ENCODE measurements around the gene TEAD4.

The TEAD4 gene

DNA sequence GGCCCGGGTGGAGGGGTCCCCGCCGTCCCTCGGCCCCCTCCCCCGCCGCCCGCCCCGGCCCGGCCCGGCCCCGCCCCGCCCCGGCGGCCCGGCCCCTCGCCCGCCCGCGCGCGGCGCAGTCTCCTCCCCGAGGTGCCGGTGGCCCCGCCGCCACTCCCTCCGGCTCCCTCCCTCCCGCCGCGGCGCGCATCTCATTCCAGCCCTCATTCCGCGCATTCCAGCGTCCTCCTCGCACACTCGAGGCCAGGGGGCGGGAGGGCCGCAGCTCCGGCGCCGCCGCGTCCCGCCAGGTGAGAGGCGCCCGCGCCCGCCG, at the start of gene TEAD4:
TEAD4 (plus strand) TSS at position 206 of the 313 bp plus-strand sequence.
- DNase-seq (ENCODE audit: extremely low read depth, insufficient read length) = no peak
- H3K27me3 ChIP-seq (replicated peaks; ENCODE audit: control insufficient read depth, insufficient read depth, low read length) = peaks cover 3% of the 10 kb centered on the region; the same call in 1 of the 2 replicates
- no peaks in the 10 kb centered on the region for H3K36me3 ChIP-seq (ENCODE audit: control insufficient read depth, insufficient read depth, low read length)
- peak within 1 kb of the TSS; percentile 61 for H3K4me3 ChIP-seq (replicated peaks; ENCODE audit: low read depth, low read length)
- TF ChIP-seq, protein P1, sequence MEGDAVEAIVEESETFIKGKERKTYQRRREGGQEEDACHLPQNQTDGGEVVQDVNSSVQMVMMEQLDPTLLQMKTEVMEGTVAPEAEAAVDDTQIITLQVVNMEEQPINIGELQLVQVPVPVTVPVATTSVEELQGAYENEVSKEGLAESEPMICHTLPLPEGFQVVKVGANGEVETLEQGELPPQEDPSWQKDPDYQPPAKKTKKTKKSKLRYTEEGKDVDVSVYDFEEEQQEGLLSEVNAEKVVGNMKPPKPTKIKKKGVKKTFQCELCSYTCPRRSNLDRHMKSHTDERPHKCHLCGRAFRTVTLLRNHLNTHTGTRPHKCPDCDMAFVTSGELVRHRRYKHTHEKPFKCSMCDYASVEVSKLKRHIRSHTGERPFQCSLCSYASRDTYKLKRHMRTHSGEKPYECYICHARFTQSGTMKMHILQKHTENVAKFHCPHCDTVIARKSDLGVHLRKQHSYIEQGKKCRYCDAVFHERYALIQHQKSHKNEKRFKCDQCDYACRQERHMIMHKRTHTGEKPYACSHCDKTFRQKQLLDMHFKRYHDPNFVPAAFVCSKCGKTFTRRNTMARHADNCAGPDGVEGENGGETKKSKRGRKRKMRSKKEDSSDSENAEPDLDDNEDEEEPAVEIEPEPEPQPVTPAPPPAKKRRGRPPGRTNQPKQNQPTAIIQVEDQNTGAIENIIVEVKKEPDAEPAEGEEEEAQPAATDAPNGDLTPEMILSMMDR (IDR thresholded peaks at IDR 0.05; ENCODE audit: insufficient read depth, low read length, poor library complexity, severe bottlenecking) = no peak

DNA sequence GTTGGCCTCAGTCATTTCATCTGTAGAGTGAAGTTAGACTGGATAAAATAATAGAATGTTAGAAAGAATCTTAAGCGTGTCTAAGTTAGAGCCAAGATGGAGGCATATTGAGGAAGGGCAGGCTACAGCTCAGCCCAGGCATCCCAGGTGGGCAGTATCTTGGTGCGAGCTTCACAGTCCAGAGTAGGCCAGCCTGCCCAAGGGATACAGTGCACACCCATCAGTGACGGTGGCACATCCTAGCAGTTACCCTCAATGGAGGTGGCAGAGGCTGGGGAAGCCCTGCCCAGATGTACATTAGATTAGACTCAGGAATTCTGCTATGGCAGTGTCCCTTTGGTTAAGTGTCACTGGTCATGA, 47.0 kb upstream of the TEAD4 start:
- TF ChIP-seq, protein P1 (IDR thresholded peaks at IDR 0.05; ENCODE audit: insufficient read depth, low read length, poor library complexity, severe bottlenecking) = no peak
- DNase-seq (ENCODE audit: extremely low read depth, insufficient read length) = no peak
- H3K27me3 ChIP-seq (replicated peaks; ENCODE audit: control insufficient read depth, insufficient read depth, low read length) = no peaks in the 10 kb centered on the region
- no peaks in the 10 kb centered on the region; the same call in 1 of the 2 replicates for H3K36me3 ChIP-seq (ENCODE audit: control insufficient read depth, insufficient read depth, low read length)
- H3K4me3 ChIP-seq (replicated peaks; ENCODE audit: low read depth, low read length) = no peak overlapping the region

DNA sequence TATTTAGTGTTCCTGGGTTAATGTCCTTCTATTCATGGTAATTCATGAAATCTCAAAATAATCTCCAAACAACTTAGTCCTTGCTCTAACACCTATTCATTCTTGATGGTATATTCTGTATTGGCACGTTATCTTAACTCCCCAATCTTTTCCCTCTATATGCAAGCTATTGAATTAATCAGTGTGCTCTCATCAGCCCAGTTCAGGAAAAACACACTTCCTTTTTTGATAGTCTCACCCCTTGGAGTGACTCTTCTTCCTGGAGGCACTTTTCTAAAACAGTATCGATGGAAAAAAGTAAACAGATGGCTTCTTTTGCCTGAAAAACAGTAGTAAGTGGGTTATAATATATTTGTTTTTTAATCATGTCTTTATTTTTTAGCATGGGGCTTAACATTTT, 39.9 kb upstream of the TEAD4 start:
- TF ChIP-seq, protein P1 (IDR thresholded peaks at IDR 0.05; ENCODE audit: insufficient read depth, low read length, poor library complexity, severe bottlenecking) = no peak
- H3K36me3 ChIP-seq (ENCODE audit: control insufficient read depth, insufficient read depth, low read length) = no peaks in the 10 kb centered on the region; the same call in 1 of the 2 replicates
- no peaks in the 10 kb centered on the region for H3K27me3 ChIP-seq (replicated peaks; ENCODE audit: control insufficient read depth, insufficient read depth, low read length)
- H3K4me3 ChIP-seq (replicated peaks; ENCODE audit: low read depth, low read length) = no peak overlapping the region
- DNase-seq (ENCODE audit: extremely low read depth, insufficient read length) = no peak

DNA sequence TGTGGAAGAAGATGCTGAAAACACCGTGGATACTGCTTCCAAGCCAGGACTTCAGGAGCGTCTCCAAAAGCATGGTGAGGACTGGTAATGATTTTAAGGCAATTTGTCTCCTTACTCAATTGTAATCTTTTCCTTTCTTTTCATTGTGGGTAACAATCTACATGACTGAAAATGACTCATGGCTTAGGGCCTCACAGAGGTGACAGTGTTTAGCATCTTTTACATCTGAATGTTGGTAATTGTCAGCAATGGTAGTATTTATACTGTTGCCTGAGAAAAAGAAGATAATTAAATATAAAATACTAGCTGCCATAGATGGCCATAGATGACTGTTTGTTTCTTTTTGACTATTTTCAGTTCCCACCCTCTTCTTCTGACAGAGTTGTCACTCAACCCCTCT, 36.9 kb upstream of the TEAD4 start:
- H3K27me3 ChIP-seq (replicated peaks; ENCODE audit: control insufficient read depth, insufficient read depth, low read length) = no peaks in the 10 kb centered on the region
- no peaks in the 10 kb centered on the region; the same call in 1 of the 2 replicates for H3K36me3 ChIP-seq (ENCODE audit: control insufficient read depth, insufficient read depth, low read length)
- TF ChIP-seq, protein P1 (IDR thresholded peaks at IDR 0.05; ENCODE audit: insufficient read depth, low read length, poor library complexity, severe bottlenecking) = no peak
- DNase-seq (ENCODE audit: extremely low read depth, insufficient read length) = no peak
- H3K4me3 ChIP-seq (replicated peaks; ENCODE audit: low read depth, low read length) = no peak overlapping the region

DNA sequence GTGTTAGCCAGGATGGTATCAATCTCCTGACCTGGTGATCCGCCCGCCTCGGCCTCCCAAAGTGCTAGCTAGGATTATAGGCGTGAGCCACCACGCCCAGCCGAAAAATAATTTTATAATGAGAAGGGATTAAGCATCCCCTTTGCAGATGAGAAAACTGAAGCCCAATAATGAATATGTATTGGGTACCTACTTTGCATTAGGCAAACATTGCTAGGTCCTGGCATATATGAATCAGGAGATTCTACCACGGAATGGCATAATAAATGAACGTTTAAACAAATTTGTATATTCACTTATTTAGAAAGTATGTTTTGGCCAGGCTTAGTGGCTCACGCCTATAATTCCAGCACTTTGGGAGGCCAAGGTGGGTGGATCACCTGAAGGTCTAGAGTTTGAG, 36.1 kb upstream of the TEAD4 start:
- no peaks in the 10 kb centered on the region for H3K27me3 ChIP-seq (replicated peaks; ENCODE audit: control insufficient read depth, insufficient read depth, low read length)
- TF ChIP-seq, protein P1 (IDR thresholded peaks at IDR 0.05; ENCODE audit: insufficient read depth, low read length, poor library complexity, severe bottlenecking) = no peak
- DNase-seq (ENCODE audit: extremely low read depth, insufficient read length) = no peak
- no peaks in the 10 kb centered on the region; the same call in 1 of the 2 replicates for H3K36me3 ChIP-seq (ENCODE audit: control insufficient read depth, insufficient read depth, low read length)
- no peak overlapping the region for H3K4me3 ChIP-seq (replicated peaks; ENCODE audit: low read depth, low read length)

DNA sequence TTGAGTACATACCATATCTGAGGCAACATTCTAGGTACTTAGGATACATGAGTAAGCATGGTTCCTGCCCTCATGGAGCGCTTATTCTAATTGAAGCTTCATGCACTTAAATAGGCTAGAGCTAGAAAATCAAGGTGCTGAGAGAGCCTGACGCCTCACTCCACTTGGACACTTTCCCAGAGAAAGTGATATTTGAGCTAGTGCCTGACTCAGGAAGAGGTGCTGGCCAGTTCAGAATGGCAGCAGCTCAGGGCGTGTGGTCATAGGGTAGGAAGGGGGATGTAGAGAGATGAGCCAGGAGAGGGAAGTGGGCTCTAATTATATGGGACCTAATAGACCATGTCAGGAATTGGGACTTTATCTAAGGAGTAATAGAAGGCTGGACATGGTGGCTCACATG, 35.2 kb upstream of the TEAD4 start:
- H3K36me3 ChIP-seq (ENCODE audit: control insufficient read depth, insufficient read depth, low read length) = no peaks in the 10 kb centered on the region; the same call in 1 of the 2 replicates
- no peak overlapping the region for H3K4me3 ChIP-seq (replicated peaks; ENCODE audit: low read depth, low read length)
- DNase-seq (ENCODE audit: extremely low read depth, insufficient read length) = no peak
- no peaks in the 10 kb centered on the region for H3K27me3 ChIP-seq (replicated peaks; ENCODE audit: control insufficient read depth, insufficient read depth, low read length)
- TF ChIP-seq, protein P1 (IDR thresholded peaks at IDR 0.05; ENCODE audit: insufficient read depth, low read length, poor library complexity, severe bottlenecking) = no peak

Measured in GM06990 (cell line).